PC-3 (cell line): ENCODE data around the gene RCOR2. TPM values are rescaled to one million over a fixed set of nuclear protein-coding genes. Genes with fewer than 3 reads are reported as not detected.

Experiments
- ATAC-seq: fragments of 200-7000 bp; cut with Tn5 transposase; 2 replicates; pipeline ENCODE4 v1.9.1; 2020; ENCODE audit warnings: mild to moderate bottlenecking, moderate library complexity
- BruUV-seq: library from RNA; stranded (reverse); fragments of 400-500 nt; replicated peaks from 2 replicates; lab custom pipeline; 2021; lab: Mats Ljungman, UMichigan
- CTCF ChIA-PET: fragments of 300-600 bp; sonication (Branson Sonifier 250); formaldehyde crosslinking; loops from one replicate; lab custom pipeline; 2022; ENCODE audit warnings: antibody characterized with exemption; lab: Charles Lee
- POLR2A ChIA-PET: fragments of 300-600 bp; sonication (Branson Sonifier 250); formaldehyde crosslinking; loops from one replicate; lab custom pipeline; 2022; ENCODE audit warnings: antibody characterized with exemption; ENCODE audit not compliant: unreplicated experiment; lab: Charles Lee
- DNase-seq: peaks from one replicate; pipeline ENCODE4 v3.0.0-alpha.2; 2015
- H2AFZ ChIP-seq: fragments of 300-600 bp; sonication (generic); 2 replicates; pipeline ENCODE4 v1.6.0; 2016; ENCODE audit warnings: antibody characterized with exemption, low read length
- H3F3A ChIP-seq: fragments of 300-600 bp; sonication (generic); one replicate; pipeline ENCODE4 v1.6.0; 2017; ENCODE audit warnings: antibody characterized with exemption, low read length, control low read depth, mild to moderate bottlenecking; ENCODE audit not compliant: unreplicated experiment
- H3K27ac ChIP-seq: fragments of 300-600 bp; sonication (generic); 2 replicates; pipeline ENCODE4 v1.5.1; 2016; ENCODE audit warnings: mild to moderate bottlenecking, low read length
- H3K27me3 ChIP-seq: fragments of 300-600 bp; sonication (generic); 2 replicates; pipeline ENCODE4 v1.6.1; 2016; ENCODE audit warnings: low read length, mixed read lengths
- H3K36me3 ChIP-seq: fragments of 300-600 bp; sonication (generic); 2 replicates; pipeline ENCODE4 v1.6.1; 2016; ENCODE audit warnings: low read depth, mixed run types, low read length, mixed read lengths
- H3K4me1 ChIP-seq: fragments of 300-600 bp; sonication (generic); 2 replicates; pipeline ENCODE4 v1.5.1; 2016; ENCODE audit warnings: low read length; ENCODE audit not compliant: insufficient read depth
- H3K4me2 ChIP-seq: fragments of 300-600 bp; sonication (generic); 2 replicates; pipeline ENCODE4 v1.6.0; 2016; ENCODE audit warnings: low read length
- H3K4me3 ChIP-seq: fragments of 300-600 bp; sonication (generic); 2 replicates; pipeline ENCODE4 v1.5.1; 2016; ENCODE audit warnings: mild to moderate bottlenecking, low read length, mixed read lengths
- H3K79me2 ChIP-seq: fragments of 300-600 bp; sonication (generic); 2 replicates; pipeline ENCODE4 v1.6.1; 2017; ENCODE audit warnings: low read length, mixed read lengths
- H3K9ac ChIP-seq: fragments of 300-600 bp; sonication (generic); 2 replicates; pipeline ENCODE4 v1.6.0; 2016; ENCODE audit warnings: mild to moderate bottlenecking, low read length
- H3K9me2 ChIP-seq: fragments of 300-600 bp; sonication (generic); replicated peaks from 2 replicates; pipeline ENCODE4 v1.6.1; 2016; ENCODE audit warnings: mixed run types, low read length, mixed read lengths
- H3K9me3 ChIP-seq: fragments of 300-600 bp; sonication (generic); 2 replicates; pipeline ENCODE4 v1.6.1; 2016; ENCODE audit warnings: low read length, mixed read lengths
- H4K20me1 ChIP-seq: fragments of 300-600 bp; sonication (generic); 2 replicates; pipeline ENCODE4 v1.6.1; 2016; ENCODE audit warnings: low read length, mixed read lengths
- EZH2 ChIP-seq: fragments of 300-600 bp; sonication (generic); IDR thresholded peaks from one replicate; pipeline ENCODE4 v1.6.1; 2017; ENCODE audit warnings: antibody characterized with exemption, mild to moderate bottlenecking, low read length; ENCODE audit not compliant: unreplicated experiment
- EZH2phosphoT487 ChIP-seq: fragments of 300-600 bp; sonication (generic); IDR thresholded peaks from 2 replicates; pipeline ENCODE4 v1.6.1; 2018; ENCODE audit warnings: mild to moderate bottlenecking, antibody characterized with exemption, low read length, borderline replicate concordance
- intact Hi-C: fragments of 100-400 bp; cut with micrococcal nuclease; formaldehyde crosslinking; loops from 2 replicates; pipeline ENCODE4 v1.9.0; 2023
- total RNA-seq: library from RNA; depleted of rRNA; stranded (reverse); fragments of >200 nt; gene quantifications from 2 replicates; pipeline ENCODE4 v1.2.3, GENCODE V29; 2014
- TF ChIP-seq, protein P1 (sequence below): fragments of 300-600 bp; sonication (generic); conservative IDR thresholded peaks from 2 replicates; pipeline ENCODE4 v1.5.1; 2017; ENCODE audit warnings: antibody characterized with exemption, low read depth, mild to moderate bottlenecking, low read length

The RCOR2 gene
- total RNA-seq, 1 experiment from 2014 or later: 1.4 TPM

DNA sequence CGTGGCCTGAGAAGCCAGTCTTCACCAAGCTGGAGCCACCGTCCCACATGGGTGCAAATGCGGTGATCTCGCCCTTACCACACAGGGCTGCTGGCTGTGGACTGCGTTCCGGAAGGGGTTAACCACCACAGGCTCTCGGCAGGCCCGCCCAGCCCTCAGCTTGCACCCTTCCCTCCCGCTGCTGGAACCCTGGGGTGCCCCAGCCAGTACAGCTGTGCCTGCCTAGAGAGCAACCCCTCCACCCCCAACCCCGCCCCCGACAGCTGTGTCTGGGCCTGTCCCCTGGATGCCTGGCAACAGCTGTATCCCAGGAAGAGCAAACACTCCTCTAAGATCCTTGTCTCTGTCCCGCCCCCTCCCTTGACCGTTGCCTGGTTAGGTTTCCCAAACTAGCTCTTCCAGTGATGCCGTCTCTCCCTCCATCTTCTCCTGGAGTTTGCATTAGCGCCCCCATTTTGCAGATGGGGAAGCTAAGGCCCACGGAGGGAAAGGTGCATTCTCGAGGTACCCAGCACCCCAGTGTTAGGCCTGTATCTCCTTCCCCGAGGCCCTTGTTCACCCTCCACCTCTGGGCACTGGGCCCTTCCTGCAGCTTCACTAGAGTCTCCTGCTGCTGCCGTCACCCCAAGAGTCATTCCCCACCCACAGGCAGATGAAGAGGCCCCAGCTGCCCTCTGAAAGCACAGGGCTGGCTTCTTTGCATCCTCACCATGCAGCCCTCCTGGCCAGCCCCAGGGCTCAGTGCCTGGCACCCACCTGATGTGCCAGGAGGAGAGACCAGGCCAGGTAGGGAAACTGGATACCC is 44.8 kb upstream of the RCOR2 start:
- no peaks in the 10 kb centered on the region for H3K36me3 ChIP-seq
- no peaks in the 10 kb centered on the region for H3K9me3 ChIP-seq
- no peaks in the 10 kb centered on the region for H3K4me1 ChIP-seq
- no peaks in the 10 kb centered on the region for H3K9me2 ChIP-seq
- H3K4me3 ChIP-seq: no peak overlapping the region
- no peak overlapping the region for H3K27ac ChIP-seq
- no peaks in the 10 kb centered on the region for H3K79me2 ChIP-seq
- DNase-seq: no peak
- H3K9ac ChIP-seq: no peak overlapping the region
- ATAC-seq: peak; percentile 30; the same call in 1 of the 2 replicates
- no peak overlapping the region for H3K4me2 ChIP-seq
- no peaks in the 10 kb centered on the region for H3K27me3 ChIP-seq
- BruUV-seq: no TSS peak
- no peak for TF ChIP-seq EZH2phosphoT487
- no peak for TF ChIP-seq EZH2
- TF ChIP-seq, protein P1, sequence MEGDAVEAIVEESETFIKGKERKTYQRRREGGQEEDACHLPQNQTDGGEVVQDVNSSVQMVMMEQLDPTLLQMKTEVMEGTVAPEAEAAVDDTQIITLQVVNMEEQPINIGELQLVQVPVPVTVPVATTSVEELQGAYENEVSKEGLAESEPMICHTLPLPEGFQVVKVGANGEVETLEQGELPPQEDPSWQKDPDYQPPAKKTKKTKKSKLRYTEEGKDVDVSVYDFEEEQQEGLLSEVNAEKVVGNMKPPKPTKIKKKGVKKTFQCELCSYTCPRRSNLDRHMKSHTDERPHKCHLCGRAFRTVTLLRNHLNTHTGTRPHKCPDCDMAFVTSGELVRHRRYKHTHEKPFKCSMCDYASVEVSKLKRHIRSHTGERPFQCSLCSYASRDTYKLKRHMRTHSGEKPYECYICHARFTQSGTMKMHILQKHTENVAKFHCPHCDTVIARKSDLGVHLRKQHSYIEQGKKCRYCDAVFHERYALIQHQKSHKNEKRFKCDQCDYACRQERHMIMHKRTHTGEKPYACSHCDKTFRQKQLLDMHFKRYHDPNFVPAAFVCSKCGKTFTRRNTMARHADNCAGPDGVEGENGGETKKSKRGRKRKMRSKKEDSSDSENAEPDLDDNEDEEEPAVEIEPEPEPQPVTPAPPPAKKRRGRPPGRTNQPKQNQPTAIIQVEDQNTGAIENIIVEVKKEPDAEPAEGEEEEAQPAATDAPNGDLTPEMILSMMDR: no peak
- intact Hi-C loops: no loop called here
- no peaks in the 10 kb centered on the region for H4K20me1 ChIP-seq
- no peak overlapping the region for H2AFZ ChIP-seq
- ChIA-PET CTCF (interaction anchor here (0.6 kb wide), 2 partner anchors 193 to 339 kb away, joined by 3 read pairs; no protein-coding TSS in a partner anchor), POLR2A (no interaction called here)
- H3F3A ChIP-seq: no peaks in the 10 kb centered on the region

DNA sequence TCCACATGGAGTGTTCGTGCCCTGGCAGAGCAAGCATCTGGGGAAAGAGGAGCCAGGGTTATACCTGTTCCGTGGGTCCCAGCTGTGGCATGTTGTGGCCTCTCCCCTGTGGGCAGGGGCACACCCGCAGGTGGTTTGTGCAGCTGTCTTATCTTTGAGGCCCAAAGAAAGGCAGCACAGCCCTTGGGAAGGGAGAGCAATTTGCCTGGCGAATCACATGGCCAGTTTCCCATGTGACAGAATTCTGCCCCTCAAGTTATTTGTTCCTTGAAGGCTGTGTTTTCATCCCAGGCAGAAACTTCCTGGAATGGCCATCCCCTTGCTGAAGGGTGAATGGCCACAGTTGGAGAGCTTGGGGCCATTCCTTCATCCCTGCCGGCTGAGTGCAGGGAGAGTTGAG is 41.0 kb upstream of the RCOR2 start:
- H3K9ac ChIP-seq: no peak overlapping the region
- no peaks in the 10 kb centered on the region for H3K9me3 ChIP-seq
- TF ChIP-seq, protein P1: no peak
- TF ChIP-seq EZH2 (no peak), EZH2phosphoT487 (no peak)
- intact Hi-C loops: no loop called here
- H3F3A ChIP-seq: no peaks in the 10 kb centered on the region
- H3K36me3 ChIP-seq: peaks cover 19% of the 10 kb centered on the region
- no peak overlapping the region for H2AFZ ChIP-seq
- DNase-seq (no peak), ATAC-seq (no peak)
- CTCF ChIA-PET: no interaction called here
- no peak overlapping the region for H3K27ac ChIP-seq
- POLR2A ChIA-PET: no interaction called here
- H4K20me1 ChIP-seq: no peaks in the 10 kb centered on the region
- H3K27me3 ChIP-seq: no peaks in the 10 kb centered on the region
- no peaks in the 10 kb centered on the region for H3K9me2 ChIP-seq
- no peaks in the 10 kb centered on the region for H3K79me2 ChIP-seq
- no peaks in the 10 kb centered on the region for H3K4me1 ChIP-seq
- H3K4me3 ChIP-seq: no peak overlapping the region
- BruUV-seq: no TSS peak
- H3K4me2 ChIP-seq: no peak overlapping the region

DNA sequence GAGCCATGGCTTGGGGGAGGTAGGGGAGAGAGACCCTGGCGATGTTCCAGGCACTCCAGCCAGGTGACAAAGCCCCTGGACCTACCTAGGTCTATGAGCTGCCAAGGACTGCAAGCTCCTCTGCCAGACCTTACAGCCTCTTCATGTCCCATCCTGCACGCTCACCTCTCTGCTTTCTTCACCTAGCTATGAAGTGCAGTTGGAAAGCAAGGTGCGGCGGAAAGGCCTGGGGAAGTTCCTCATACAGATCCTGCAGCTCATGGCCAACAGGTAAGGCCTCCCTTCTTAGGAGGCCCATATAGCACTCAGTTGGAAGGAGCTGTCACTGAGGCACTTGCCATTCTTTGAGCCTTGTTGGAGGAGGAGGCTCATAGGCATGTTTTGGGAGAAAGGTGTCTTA is 35.6 kb upstream of the RCOR2 start:
- no peak overlapping the region for H3K9ac ChIP-seq
- H3K9me3 ChIP-seq: no peaks in the 10 kb centered on the region
- no TSS peak for BruUV-seq
- intact Hi-C loops: no loop called here
- no peaks in the 10 kb centered on the region for H3K4me1 ChIP-seq
- ChIA-PET POLR2A (no interaction called here), CTCF (no interaction called here)
- TF ChIP-seq EZH2: no peak
- TF ChIP-seq, protein P1: no peak
- TF ChIP-seq EZH2phosphoT487: no peak
- no peak overlapping the region for H3K4me2 ChIP-seq
- no peak overlapping the region for H3K4me3 ChIP-seq
- no peaks in the 10 kb centered on the region for H3K27me3 ChIP-seq
- H3K36me3 ChIP-seq: peaks cover 36% of the 10 kb centered on the region
- DNase-seq (no peak), ATAC-seq (no peak)
- no peaks in the 10 kb centered on the region for H3K9me2 ChIP-seq
- H3K27ac ChIP-seq: no peak overlapping the region
- H2AFZ ChIP-seq: no peak overlapping the region
- H4K20me1 ChIP-seq: no peaks in the 10 kb centered on the region
- no peaks in the 10 kb centered on the region for H3F3A ChIP-seq
- H3K79me2 ChIP-seq: no peaks in the 10 kb centered on the region
